ENCODE data around the gene KIAA1217.

Gene KIAA1217

DNA sequence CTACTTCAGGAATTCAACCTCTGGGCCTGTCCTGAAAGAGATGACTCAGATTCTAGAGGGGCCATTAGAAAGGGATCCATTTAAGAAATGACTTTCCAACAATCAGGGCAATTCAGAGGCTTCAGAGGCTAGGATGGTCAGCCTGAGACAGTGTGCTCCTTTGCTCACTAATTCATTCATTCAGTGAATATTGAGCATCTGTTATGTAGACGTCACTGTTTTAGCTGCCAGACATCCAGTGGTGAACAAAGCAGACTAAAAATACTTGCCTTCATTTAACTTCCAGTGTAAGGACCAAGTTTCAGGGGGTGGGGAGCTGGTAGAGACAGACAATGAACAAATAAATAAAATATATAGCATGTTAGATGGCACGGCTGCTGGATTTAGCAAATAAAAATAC is 1.6 kb downstream of the KIAA1217 start:
- Histone ChIP-seq H3K27me3 (replicated peaks; ENCODE audit: control insufficient read depth, insufficient read depth, low read length) (no peaks in the 10 kb centered on the region), H3K4me1 (ENCODE audit: control insufficient read depth, insufficient read depth, low read length) (peaks cover 38% of the 10 kb centered on the region), H3K9ac (ENCODE audit: low read length) (peak overlapping the region; percentile 43), H3K36me3 (ENCODE audit: control insufficient read depth, insufficient read depth, low read length, severe bottlenecking) (no peaks in the 10 kb centered on the region), H3K9me3 (ENCODE audit: control insufficient read depth, low read length) (no peaks in the 10 kb centered on the region), H3K4me3 (ENCODE audit: low read length) (peak overlapping the region; percentile 59)
- DNase-seq (ENCODE audit: low read depth): no peak

DNA sequence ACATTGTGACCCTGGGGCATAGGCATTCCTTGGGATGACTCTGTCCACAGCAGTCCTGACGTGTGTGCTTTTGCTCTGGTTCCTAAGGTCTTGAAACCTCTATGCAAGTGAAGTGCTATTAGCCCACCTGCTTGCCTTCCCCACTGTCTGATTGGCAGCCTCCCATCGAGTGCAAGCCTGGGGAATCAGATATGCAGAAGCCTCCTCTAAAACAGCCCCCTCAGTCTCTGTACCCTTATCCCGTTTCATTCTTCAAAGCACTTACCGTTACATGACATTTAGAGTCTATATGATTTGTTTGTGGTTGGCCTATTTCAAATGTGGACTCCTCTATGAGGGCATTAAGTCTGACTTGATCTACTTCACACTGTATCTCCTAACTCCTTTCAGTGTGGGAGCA is 4.3 kb downstream of the KIAA1217 start:
- Histone ChIP-seq H3K4me1 (ENCODE audit: control insufficient read depth, insufficient read depth, low read length) (peaks cover 32% of the 10 kb centered on the region), H3K9me3 (ENCODE audit: control insufficient read depth, low read length) (no peaks in the 10 kb centered on the region), H3K9ac (ENCODE audit: low read length) (no peak overlapping the region), H3K27me3 (replicated peaks; ENCODE audit: control insufficient read depth, insufficient read depth, low read length) (no peaks in the 10 kb centered on the region), H3K4me3 (ENCODE audit: low read length) (no peak overlapping the region), H3K36me3 (ENCODE audit: control insufficient read depth, insufficient read depth, low read length, severe bottlenecking) (no peaks in the 10 kb centered on the region)
- DNase-seq (ENCODE audit: low read depth): no peak

- no peak for DNase-seq (ENCODE audit: low read depth)
- Histone ChIP-seq H3K4me3 (ENCODE audit: low read length) (no peak overlapping the region), H3K9me3 (ENCODE audit: control insufficient read depth, low read length) (no peaks in the 10 kb centered on the region), H3K4me1 (ENCODE audit: control insufficient read depth, insufficient read depth, low read length) (peaks cover 29% of the 10 kb centered on the region), H3K27me3 (replicated peaks; ENCODE audit: control insufficient read depth, insufficient read depth, low read length) (no peaks in the 10 kb centered on the region), H3K36me3 (ENCODE audit: control insufficient read depth, insufficient read depth, low read length, severe bottlenecking) (no peaks in the 10 kb centered on the region), H3K9ac (ENCODE audit: low read length) (no peak overlapping the region)
These were observed 4.9 kb downstream of the KIAA1217 start for GRCh38 chr10:24213881-24214280.

GRCh38 chr10:24214762-24215161 is 5.8 kb downstream of the KIAA1217 start:
- H3K27me3 ChIP-seq (replicated peaks; ENCODE audit: control insufficient read depth, insufficient read depth, low read length): no peaks in the 10 kb centered on the region
- H3K9me3 ChIP-seq (ENCODE audit: control insufficient read depth, low read length): no peaks in the 10 kb centered on the region
- no peak overlapping the region for H3K4me3 ChIP-seq (ENCODE audit: low read length)
- H3K9ac ChIP-seq (ENCODE audit: low read length): peak overlapping the region; percentile 7
- peaks cover 22% of the 10 kb centered on the region for H3K4me1 ChIP-seq (ENCODE audit: control insufficient read depth, insufficient read depth, low read length)
- peaks cover 3% of the 10 kb centered on the region for H3K36me3 ChIP-seq (ENCODE audit: control insufficient read depth, insufficient read depth, low read length, severe bottlenecking)
- no peak for DNase-seq (ENCODE audit: low read depth)

DNA sequence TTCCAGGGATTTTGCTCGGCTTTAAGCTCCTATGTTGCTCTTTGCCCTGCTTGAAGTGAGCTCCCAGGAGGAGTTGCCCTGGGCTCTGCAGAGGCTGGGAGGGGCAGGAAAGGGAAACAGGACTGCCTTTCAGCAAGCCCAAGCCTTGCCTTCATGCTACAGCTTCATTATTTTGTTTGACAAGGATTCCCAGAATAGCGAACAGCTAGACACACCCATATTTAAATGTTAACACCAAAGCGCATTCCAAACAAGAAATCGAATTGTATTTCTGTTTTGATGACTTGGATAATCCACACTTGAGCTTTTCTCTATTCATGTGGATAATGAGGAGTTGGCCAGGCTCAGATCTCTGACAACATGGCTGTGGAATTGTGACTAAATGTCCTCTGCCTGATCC is 6.3 kb downstream of the KIAA1217 start:
- no peak overlapping the region for H3K4me3 ChIP-seq (ENCODE audit: low read length)
- no peaks in the 10 kb centered on the region for H3K27me3 ChIP-seq (replicated peaks; ENCODE audit: control insufficient read depth, insufficient read depth, low read length)
- peaks cover 19% of the 10 kb centered on the region for H3K4me1 ChIP-seq (ENCODE audit: control insufficient read depth, insufficient read depth, low read length)
- H3K36me3 ChIP-seq (ENCODE audit: control insufficient read depth, insufficient read depth, low read length, severe bottlenecking): peaks cover 7% of the 10 kb centered on the region
- H3K9me3 ChIP-seq (ENCODE audit: control insufficient read depth, low read length): no peaks in the 10 kb centered on the region
- peak overlapping the region; percentile 7 for H3K9ac ChIP-seq (ENCODE audit: low read length)
- DNase-seq (ENCODE audit: low read depth): no peak

DNA sequence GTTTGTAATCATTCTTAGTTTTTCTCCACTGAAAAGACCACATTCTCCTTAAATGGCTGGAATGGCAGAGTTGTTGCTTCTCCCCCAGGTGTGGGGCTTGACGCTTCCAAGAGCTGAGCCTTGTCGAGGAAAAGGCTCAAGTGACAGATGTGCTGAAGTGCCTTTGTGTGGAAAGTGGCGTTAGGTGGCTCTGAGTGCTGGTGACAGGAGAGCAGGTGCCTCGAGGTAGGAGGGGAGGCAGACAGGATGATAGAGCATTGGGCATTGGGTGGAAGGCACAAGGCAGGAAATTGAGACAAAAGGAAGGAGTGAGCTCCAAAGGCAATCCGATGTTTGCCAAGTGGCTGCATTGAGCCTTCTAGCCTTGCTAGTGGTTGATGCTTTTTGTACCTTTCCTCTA is 6.7 kb downstream of the KIAA1217 start:
- no peak for DNase-seq (ENCODE audit: low read depth)
- Histone ChIP-seq H3K4me1 (ENCODE audit: control insufficient read depth, insufficient read depth, low read length) (peaks cover 16% of the 10 kb centered on the region), H3K36me3 (ENCODE audit: control insufficient read depth, insufficient read depth, low read length, severe bottlenecking) (peaks cover 7% of the 10 kb centered on the region), H3K9me3 (ENCODE audit: control insufficient read depth, low read length) (no peaks in the 10 kb centered on the region), H3K9ac (ENCODE audit: low read length) (peak overlapping the region; percentile 7), H3K27me3 (replicated peaks; ENCODE audit: control insufficient read depth, insufficient read depth, low read length) (no peaks in the 10 kb centered on the region), H3K4me3 (ENCODE audit: low read length) (no peak overlapping the region)

GRCh38 chr10:24219963-24220362 is 11.0 kb downstream of the KIAA1217 start:
- Histone ChIP-seq H3K4me1 (ENCODE audit: control insufficient read depth, insufficient read depth, low read length) (peaks cover 17% of the 10 kb centered on the region), H3K36me3 (ENCODE audit: control insufficient read depth, insufficient read depth, low read length, severe bottlenecking) (peaks cover 12% of the 10 kb centered on the region), H3K9ac (ENCODE audit: low read length) (no peak overlapping the region), H3K9me3 (ENCODE audit: control insufficient read depth, low read length) (no peaks in the 10 kb centered on the region), H3K27me3 (replicated peaks; ENCODE audit: control insufficient read depth, insufficient read depth, low read length) (no peaks in the 10 kb centered on the region), H3K4me3 (ENCODE audit: low read length) (no peak overlapping the region)
- DNase-seq (ENCODE audit: low read depth): no peak

DNA sequence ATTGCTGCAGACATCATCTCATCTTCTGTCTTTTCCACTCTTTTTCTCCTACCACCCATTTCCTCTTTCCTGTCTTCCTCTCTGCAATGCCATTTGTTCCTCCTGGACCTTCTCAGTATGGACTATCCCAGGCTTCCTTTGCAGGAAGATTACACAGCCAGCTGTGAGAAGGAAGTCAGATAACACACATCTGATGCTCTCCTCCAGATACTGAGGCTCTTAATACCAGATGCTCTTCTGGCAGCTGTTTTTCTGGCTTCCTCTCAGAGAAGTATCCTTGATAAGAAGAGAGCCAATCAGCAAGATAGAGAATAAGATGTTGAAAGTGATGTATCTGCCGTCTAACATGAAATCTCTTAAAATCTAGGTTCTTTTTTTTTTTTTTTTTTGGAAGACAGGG is 14.4 kb downstream of the KIAA1217 start:
- Histone ChIP-seq H3K9ac (ENCODE audit: low read length) (no peak overlapping the region), H3K36me3 (ENCODE audit: control insufficient read depth, insufficient read depth, low read length, severe bottlenecking) (peaks cover 12% of the 10 kb centered on the region), H3K9me3 (ENCODE audit: control insufficient read depth, low read length) (no peaks in the 10 kb centered on the region), H3K4me3 (ENCODE audit: low read length) (no peak overlapping the region), H3K27me3 (replicated peaks; ENCODE audit: control insufficient read depth, insufficient read depth, low read length) (no peaks in the 10 kb centered on the region), H3K4me1 (ENCODE audit: control insufficient read depth, insufficient read depth, low read length) (peaks cover 8% of the 10 kb centered on the region)
- DNase-seq (ENCODE audit: low read depth): no peak

- Histone ChIP-seq H3K4me3 (ENCODE audit: low read length) (no peak overlapping the region), H3K9ac (ENCODE audit: low read length) (no peak overlapping the region), H3K4me1 (ENCODE audit: control insufficient read depth, insufficient read depth, low read length) (peaks cover 8% of the 10 kb centered on the region), H3K27me3 (replicated peaks; ENCODE audit: control insufficient read depth, insufficient read depth, low read length) (no peaks in the 10 kb centered on the region), H3K36me3 (ENCODE audit: control insufficient read depth, insufficient read depth, low read length, severe bottlenecking) (peaks cover 12% of the 10 kb centered on the region), H3K9me3 (ENCODE audit: control insufficient read depth, low read length) (no peaks in the 10 kb centered on the region)
- DNase-seq (ENCODE audit: low read depth): no peak
These were observed 15.0 kb downstream of the KIAA1217 start for GRCh38 chr10:24223953-24224352.

GRCh38 chr10:24228642-24229041 is 19.7 kb downstream of the KIAA1217 start:
- DNase-seq (ENCODE audit: low read depth): no peak
- H3K9ac ChIP-seq (ENCODE audit: low read length): no peak overlapping the region
- peaks cover 5% of the 10 kb centered on the region for H3K4me1 ChIP-seq (ENCODE audit: control insufficient read depth, insufficient read depth, low read length)
- H3K36me3 ChIP-seq (ENCODE audit: control insufficient read depth, insufficient read depth, low read length, severe bottlenecking): no peaks in the 10 kb centered on the region
- no peaks in the 10 kb centered on the region for H3K9me3 ChIP-seq (ENCODE audit: control insufficient read depth, low read length)
- no peaks in the 10 kb centered on the region for H3K27me3 ChIP-seq (replicated peaks; ENCODE audit: control insufficient read depth, insufficient read depth, low read length)
- H3K4me3 ChIP-seq (ENCODE audit: low read length): no peak overlapping the region

GRCh38 chr10:24229909-24230308 is 21.0 kb downstream of the KIAA1217 start:
- Histone ChIP-seq H3K4me3 (ENCODE audit: low read length) (no peak overlapping the region), H3K36me3 (ENCODE audit: control insufficient read depth, insufficient read depth, low read length, severe bottlenecking) (no peaks in the 10 kb centered on the region), H3K9me3 (ENCODE audit: control insufficient read depth, low read length) (no peaks in the 10 kb centered on the region), H3K27me3 (replicated peaks; ENCODE audit: control insufficient read depth, insufficient read depth, low read length) (no peaks in the 10 kb centered on the region), H3K9ac (ENCODE audit: low read length) (no peak overlapping the region), H3K4me1 (ENCODE audit: control insufficient read depth, insufficient read depth, low read length) (no peaks in the 10 kb centered on the region)
- no peak for DNase-seq (ENCODE audit: low read depth)

GRCh38 chr10:24231200-24231599 is 22.3 kb downstream of the KIAA1217 start:
- H3K27me3 ChIP-seq (replicated peaks; ENCODE audit: control insufficient read depth, insufficient read depth, low read length): no peaks in the 10 kb centered on the region
- no peak overlapping the region for H3K4me3 ChIP-seq (ENCODE audit: low read length)
- H3K9me3 ChIP-seq (ENCODE audit: control insufficient read depth, low read length): no peaks in the 10 kb centered on the region
- H3K36me3 ChIP-seq (ENCODE audit: control insufficient read depth, insufficient read depth, low read length, severe bottlenecking): no peaks in the 10 kb centered on the region
- H3K9ac ChIP-seq (ENCODE audit: low read length): no peak overlapping the region
- no peaks in the 10 kb centered on the region for H3K4me1 ChIP-seq (ENCODE audit: control insufficient read depth, insufficient read depth, low read length)
- DNase-seq (ENCODE audit: low read depth): no peak
